ENCODE data around the gene ERP29.

DNA sequence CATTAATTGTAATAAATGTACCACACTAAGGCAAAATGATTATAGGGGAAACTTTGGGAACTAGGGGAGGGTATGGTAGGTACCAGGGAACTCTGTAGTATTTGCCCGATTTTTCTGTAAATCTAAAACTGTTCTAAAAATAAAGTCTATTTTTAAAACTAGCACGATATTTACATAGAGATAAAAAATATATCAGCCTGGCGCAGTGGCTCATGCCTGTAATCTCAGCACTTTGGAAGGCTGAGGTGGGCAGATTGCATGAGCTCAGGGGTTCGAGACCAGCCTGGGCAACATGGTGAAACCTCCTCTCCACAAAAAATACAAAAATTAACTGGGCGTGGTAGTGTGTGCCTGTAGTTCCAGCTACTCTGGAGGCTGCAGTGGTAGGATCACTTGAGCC lies 32.6 kb upstream of the ERP29 start:
- TF ChIP-seq CTCF (IDR thresholded peaks at IDR 0.05) (no peak), POLR2A (IDR thresholded peaks at IDR 0.05) (no peak)
